Pulmonary artery endothelial cell (primary cell): ENCODE measurements around the gene SP1. TPM values are rescaled to one million over a fixed set of nuclear protein-coding genes. Genes with fewer than 3 reads are reported as not detected.
"Not testable (repeated sequence)": the region's sequence is repeated elsewhere in the genome, so short reads cannot be mapped to it uniquely, and the experiment has no call there.

ENCODE experiments used
- DNase-seq: peaks from one replicate; pipeline ENCODE4 v3.0.0-alpha.2; 2011; ENCODE audit warnings: low read depth, low spot score
- total RNA-seq: library from RNA; depleted of rRNA; stranded (reverse); fragments of >200 nt; gene quantifications from 2 replicates; pipeline ENCODE4 v1.2.3, GENCODE V29; 2014

The SP1 gene
- total RNA-seq, 1 donor from 2014 or later, result 27.4 TPM

DNA sequence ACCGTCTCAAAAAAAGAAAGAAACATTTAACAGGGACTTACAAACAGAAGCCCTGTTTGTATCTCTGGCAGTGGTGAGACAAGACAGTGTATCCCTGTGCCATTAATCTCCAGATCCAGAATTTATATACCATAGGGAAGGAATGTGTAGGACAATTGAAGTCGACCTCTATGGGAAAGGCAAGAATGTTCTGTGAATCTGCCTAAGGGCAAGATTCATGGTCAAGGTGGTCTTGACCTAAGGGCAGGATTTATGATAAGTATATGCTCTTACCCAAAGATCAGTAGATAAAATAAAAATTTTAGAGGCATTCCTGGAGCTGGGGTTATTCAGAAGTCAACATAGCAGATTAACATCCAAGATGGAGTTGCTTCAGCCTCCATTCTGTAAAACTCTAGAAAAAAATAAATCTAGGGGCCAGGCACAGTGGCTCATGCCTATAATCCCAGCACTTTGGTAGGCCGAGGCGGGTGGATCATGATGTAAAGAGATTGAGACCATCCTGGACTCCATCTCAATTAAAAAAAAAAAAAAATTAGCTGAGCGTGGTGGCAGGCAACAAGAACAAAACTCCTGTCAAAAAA lies 21.0 kb upstream of the SP1 start:
- DNase-seq, result no peak

DNA sequence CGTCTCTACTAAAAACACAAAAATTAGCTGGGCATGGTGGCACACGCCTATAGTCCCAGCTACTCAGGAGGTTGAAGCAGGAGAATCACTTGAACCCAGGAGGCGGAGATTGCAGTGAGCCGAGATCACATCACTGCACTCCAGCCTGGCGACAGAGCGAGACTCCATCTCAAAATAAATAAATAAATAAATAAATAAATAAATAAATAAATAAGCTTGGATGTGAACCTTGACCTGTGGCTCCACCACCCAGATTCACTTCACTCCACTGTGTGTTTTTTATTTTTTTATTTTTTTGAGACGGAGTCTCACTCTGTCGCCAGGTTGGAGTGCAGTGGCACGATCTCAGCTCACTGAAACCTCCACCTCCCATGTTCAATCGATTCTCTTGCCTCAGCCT lies 18.3 kb upstream of the SP1 start:
- DNase-seq, result not testable (repeated sequence)

DNA sequence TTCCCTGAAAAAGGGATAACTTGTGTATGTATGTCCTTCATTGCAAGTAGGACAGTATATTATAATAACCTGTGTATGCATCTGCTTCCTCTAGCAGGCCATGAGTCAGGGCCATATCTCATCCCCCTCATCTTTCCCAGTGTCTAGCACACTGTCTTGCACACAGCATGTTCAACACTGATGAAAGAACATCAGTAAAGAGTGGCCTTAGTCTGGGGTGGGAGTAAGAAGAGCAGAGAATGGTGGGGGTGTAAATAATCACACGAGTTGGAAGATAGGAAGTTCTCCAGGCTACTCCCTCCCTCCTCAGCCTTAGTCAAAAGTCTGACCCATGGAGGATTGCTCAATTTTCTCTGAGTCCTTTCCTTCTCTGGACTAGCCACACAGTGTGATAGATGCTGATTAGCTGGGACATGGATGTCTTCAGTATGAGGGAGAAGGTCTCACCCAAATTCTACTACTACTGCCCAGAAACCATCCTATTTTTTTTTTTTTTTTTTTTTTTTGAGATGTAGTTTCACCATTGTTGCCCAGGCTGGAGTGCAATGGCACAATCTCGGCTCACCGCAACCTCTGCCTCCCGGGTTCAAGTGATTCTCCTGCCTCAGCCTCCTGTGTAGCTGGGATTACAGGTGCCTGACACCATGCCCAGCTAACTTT lies 14.6 kb upstream of the SP1 start:
- no peak for DNase-seq

DNA sequence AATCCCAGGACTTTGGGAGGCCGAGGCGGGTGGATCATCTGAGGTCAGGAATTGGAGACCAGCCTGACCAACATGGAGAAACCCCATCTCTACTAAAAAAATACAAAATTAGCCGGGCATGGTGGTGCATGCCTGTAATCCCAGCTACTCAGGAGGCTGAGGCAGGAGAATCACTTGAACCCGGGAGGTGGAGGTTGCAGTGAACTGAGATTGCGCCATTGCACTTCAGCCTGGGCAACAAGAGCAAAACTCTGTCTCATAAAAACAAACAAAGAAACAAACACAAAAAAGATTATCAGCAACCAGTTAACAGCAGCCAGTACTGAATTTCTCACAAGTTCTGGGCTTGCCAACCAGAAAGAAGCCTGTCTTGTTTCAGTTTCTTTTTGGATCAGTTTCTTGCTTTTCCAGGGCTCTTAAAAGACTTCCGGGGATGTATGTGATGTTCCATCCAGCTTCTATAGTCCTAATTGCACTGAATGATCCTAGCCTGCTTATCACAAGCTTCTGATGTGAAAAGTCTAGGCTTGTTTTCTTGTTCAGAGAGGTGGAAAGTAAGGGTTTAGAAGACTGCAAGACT lies 6.3 kb upstream of the SP1 start:
- not testable (repeated sequence) for DNase-seq

DNA sequence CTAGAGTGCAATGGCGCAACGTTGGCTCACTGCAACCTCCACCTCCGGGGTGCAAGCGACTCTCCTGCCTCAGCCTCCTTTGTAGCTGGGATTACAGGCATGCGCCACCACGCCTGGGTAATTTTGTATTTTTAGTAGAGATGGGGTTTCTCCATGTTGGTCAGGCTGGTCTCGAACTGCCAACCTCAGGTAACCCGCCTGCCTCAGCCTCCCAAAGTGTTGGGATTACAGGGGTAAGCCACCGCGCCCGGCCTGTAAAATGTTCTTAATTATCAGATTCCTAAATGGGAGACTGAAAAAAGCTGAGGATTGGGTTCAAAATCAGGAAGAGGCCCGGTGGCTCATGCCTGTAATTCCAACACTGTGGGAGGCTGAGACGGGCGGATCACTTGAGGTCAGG lies 5.7 kb upstream of the SP1 start:
- DNase-seq, result not testable (repeated sequence)

DNA sequence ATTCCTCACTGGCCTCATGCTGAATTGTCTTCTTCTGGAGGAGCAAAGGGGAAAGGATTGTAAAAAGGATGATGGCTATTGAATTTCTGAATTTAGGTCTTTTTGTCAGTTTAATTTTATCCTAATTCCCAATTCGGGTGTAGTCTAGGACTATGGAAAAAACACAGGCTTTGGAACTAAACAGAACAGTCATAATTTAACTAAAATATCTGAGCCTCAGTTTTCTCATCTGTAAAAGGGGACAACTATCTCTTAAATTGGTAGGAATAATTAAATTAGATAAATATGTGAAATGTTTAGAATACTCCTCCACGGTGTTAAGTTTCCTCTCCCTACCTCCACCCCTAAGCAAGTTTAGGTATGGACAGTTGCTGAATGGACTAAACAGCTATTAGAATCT lies 3.2 kb upstream of the SP1 start:
- DNase-seq, result no peak

DNA sequence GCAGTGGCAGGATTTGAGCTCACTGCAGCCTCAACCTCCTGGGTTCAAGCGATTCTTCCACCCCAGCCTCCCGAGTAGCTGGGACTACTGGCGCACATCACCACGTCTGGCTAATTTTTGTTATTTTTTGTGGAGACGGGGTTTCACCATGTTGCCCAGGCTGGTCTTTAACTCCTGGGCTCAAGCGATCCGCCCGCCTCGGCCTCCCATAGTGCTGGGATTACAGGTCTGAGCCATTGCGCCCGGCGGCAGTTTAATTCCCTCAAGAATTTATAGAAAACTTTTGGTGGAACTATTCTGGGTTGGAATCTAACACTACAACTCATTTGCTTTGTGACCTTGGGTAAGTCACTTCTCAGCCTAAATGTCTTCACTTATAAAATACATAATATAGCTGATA lies 1.8 kb upstream of the SP1 start:
- no peak for DNase-seq

DNA sequence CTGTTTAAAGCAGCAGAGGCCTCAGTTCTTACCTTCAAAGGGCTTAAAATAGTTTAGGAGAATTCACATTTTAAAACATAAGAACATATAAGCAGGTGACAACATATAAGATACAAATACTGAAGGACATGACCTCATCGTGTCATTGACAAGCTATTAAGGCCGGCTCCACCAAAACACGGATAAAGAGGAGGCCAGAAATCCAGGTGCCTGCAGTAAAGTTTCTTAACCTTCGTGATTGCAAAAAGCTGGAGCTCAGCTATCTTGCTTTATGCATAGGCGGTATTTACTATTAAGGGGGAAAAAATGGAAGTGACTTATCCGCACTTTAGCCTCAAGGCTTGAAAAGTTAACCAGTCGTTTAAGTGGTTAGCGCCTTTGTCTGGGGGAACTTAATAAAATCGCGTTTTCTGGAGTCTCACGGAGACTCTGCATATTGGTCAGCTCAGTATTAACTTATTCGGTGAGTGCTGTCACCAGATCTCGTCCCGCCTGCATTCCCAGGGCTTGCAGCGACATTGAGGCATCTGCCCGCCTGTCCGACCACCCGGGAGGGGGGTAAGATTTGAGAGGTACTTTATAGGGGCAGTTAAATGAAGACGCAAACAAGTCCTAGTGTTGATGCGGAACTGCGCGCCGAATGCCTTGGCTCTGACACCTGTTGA lies 1.1 kb upstream of the SP1 start:
- DNase-seq, result no peak

DNA sequence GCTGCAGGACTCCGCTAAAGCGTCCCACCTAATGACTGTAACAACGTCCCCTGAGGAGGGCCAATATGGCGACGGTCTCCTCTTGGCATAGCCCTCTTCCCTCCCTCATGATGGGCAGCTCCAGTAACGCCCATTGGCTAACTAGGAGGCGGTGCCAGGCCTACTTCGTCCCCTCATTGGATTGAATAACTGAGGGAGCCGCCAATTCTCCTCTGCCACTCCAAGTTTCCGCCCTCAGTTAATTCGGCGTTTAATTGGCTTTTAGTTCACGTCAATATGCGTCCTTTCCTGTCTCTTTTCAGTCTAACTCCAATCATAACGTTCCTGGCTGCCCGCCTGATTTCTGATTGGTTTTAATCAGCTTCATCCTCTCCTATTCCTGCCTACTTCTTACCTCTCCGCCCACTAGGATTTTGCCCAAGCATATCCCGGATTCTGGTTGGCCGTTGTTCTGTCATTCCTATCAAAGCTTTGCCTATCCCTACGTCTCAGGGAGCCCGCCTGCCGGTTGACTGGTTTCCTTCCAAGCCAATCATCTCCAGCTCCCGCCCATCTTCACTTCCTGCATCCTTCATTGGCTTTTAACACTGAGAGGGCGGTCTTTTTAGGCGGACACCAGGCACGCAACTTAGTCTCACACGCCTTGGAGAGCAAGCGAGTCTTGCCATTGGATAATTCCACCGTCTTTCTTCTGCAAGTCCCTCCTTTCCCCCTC lies 430 bp upstream of the SP1 start:
- peak; percentile 100 for DNase-seq

DNA sequence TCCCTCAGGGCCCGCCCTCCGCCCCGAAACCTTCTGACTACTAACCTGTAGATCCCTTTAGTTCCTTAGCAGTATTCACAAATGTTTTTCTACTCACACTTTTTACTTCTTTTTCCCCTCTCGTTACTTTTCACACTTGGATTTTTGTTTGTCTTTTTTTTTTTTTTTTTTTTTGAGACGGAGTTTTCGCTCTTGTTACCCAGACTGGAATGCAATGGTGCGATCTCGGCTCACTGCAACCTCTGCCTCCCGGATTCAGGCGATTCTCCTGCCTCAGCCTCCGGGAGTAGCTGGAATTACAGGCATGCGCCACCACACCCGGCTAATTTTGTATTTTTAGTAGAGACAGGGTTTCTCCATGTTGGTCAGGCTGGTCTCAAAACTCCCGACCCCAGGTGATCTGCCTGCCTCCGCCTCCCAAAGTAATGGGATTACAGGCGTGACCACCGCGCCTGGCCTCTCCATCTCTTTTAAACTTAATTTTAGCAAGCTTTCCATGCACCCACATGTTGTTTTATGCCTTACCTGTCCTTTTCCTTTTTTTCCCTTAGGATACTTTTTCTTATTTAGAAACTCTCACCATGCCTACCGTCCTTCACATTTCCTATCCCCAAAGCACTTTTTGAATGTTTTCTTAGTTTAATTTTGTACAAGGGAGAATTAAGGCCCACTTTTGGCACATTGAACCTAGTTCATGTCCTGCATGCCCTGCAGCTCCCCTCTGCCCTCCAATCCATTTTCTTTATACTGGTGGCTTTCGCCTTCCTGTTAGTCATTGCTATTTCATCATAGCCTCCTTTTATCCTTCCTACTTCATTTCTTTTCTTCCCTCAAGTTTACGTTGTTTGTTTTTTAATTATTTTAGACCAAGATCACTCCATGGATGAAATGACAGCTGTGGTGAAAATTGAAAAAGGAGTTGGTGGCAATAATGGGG lies 1.1 kb downstream of the SP1 start:
- no peak for DNase-seq

DNA sequence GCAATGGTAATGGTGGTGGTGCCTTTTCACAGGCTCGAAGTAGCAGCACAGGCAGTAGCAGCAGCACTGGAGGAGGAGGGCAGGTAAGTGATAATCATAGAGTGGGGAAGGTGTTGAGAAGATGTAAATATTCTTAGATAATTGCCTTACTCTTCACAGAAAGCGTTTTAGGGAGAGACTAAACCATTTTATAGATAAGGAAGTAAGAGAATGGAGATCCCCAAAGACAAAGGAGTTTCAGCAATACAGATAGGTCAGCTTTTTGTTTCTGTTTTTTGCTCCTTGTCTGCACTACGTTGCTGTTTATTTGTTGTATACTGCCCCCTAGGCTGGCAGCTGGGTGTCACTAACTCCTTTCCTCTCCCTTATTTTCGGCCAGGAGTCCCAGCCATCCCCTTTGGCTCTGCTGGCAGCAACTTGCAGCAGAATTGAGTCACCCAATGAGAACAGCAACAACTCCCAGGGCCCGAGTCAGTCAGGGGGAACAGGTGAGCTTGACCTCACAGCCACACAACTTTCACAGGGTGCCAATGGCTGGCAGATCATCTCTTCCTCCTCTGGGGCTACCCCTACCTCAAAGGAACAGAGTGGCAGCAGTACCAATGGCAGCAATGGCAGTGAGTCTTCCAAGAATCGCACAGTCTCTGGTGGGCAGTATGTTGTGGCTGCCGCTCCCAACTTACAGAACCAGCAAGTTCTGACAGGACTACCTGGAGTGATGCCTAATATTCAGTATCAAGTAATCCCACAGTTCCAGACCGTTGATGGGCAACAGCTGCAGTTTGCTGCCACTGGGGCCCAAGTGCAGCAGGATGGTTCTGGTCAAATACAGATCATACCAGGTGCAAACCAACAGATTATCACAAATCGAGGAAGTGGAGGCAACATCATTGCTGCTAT lies 2.0 kb downstream of the SP1 start:
- DNase-seq, result no peak

DNA sequence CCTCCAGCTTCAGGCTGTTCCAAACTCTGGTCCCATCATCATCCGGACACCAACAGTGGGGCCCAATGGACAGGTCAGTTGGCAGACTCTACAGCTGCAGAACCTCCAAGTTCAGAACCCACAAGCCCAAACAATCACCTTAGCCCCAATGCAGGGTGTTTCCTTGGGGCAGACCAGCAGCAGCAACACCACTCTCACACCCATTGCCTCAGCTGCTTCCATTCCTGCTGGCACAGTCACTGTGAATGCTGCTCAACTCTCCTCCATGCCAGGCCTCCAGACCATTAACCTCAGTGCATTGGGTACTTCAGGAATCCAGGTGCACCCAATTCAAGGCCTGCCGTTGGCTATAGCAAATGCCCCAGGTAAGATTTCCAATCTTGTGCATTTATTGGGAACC lies 3.3 kb downstream of the SP1 start:
- DNase-seq, result no peak

DNA sequence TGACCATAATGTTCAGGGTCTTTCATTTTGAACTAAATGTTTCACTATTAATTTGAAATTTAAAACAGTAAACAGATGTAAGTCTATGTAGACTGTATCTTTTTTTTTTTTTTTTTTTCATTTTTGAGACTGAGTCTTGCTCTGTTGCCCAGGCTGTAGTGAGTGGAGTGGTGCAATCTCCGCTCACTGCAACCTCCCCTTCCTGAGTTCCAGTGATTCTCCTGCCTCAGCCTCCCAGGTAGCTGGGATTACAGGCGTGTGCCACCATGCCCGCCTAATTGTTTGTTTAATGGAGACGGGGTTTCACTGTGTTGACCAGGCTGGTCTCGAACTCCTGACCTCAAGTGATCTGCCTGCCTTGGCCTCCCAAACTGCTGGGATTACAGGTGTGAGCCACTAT lies 6.4 kb downstream of the SP1 start:
- DNase-seq, result not testable (repeated sequence)

DNA sequence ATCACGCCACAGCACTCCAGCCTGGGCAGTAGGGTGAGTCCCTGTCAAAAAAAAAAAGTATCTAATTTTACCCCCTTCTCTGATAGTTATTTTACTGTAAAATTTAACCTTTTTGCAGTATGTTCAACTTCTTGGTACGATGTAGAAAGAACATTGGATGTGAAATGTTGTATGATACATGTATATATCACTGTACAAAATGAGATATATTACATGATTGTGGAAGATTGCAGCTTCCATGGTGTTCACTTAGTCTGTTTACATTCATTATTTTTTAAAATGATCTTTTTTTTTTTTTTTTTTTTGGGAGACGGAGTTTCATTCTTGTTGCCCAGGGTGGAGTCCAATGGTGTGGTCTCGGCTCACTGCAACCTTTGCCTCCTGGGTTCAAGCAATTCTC lies 9.0 kb downstream of the SP1 start:
- no peak for DNase-seq

DNA sequence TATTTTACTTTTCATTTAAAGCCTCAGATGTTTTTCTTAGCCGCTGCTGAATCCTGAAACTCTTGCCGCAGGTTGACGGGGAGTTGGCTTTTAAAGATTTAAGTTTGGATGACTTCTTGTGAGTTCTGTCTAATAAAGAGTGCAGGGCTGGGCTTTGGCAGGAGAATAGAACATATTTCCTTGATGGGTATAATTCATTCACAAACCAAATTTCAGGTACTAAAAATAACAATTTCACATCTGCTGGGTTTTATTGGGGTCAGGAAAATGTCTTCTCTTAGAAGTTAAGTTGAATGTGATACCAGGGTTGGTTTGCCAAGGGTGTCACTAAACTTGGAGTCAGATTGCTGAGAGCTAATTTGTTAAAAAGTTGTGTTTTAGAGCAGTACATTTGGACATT lies 9.7 kb downstream of the SP1 start:
- DNase-seq, result no peak

DNA sequence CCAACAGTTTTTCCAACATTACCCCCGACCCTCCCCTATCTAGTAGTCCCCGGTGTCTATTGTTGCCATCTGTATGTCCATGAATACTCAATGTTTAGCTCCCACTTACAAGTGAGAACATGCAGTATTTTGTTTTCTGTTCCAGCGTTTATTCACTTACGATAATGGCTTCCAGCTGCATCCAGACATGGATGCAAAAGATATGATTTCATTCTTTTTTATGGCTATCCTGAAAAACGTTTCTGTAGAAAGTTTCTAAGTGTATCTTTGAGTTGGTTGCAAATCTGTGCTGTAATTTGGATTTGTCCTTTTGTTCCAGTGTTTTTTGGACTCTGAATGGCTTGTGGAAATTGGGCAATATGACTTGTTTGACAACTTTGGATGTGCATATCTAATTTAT lies 11.7 kb downstream of the SP1 start:
- DNase-seq, result no peak

DNA sequence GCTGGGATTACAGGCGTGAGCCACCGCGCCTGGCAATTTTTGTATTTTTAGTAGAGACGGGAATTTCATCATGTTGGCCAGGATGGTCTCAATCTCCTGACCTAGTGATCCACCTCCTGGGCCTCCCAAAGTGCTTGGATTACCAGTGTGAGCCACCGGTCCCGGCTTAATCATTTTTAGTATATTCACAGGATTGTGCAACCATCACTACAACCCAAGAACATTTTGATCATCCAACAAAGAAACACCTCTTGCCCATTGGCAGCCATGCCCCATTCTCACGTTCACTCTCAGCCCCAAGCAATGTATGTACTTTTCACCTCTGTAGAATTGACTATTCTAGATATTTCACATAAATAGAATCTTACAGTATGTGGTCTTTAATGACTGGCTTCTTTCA lies 19.9 kb downstream of the SP1 start:
- DNase-seq, result no peak

DNA sequence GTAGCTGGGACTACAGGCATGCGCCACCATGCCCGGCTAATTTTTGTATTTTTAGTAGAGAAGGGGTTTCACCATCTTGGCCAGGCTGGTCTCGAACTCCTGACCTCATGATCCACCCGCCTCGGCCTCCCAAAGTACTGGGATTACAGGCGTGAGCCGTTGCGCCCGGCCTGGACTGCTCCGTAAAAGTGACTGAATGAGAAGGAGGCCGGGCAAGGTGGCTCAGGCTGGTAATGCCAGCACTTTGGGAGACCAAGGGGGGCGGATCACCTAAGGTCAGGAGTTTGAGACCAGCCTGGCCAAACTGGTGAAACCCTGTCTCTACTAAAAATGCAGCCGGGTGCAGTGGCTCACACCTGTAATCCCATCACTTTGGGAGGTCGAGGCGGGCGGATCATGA lies 22.4 kb downstream of the SP1 start:
- DNase-seq, result not testable (repeated sequence)

DNA sequence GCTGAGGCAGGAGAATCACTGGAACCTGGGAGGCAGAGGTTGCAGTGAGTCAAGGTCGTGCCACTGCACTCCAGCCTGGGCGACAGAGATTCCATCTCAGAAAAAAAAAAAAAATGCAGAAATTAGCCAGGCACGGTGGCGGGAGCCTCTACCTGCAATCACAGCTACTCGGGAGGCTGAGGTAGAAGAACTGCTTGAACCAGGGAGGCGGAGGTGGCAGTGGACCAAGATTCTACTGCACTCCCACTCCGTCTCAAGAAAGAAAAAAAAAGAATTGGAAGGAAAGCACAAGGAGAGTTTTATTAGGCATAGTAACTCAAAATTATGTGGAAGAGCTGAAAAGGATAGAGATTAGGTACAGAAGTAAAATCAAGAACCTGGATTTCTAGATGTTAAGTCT lies 22.9 kb downstream of the SP1 start:
- no peak for DNase-seq

DNA sequence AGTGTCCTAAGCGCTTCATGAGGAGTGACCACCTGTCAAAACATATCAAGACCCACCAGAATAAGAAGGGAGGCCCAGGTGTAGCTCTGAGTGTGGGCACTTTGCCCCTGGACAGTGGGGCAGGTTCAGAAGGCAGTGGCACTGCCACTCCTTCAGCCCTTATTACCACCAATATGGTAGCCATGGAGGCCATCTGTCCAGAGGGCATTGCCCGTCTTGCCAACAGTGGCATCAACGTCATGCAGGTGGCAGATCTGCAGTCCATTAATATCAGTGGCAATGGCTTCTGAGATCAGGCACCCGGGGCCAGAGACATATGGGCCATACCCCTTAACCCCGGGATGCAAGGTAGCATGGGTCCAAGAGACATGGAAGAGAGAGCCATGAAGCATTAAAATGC lies 31.0 kb downstream of the SP1 start:
- no peak for DNase-seq
